H1 (cell line): Measurements from ENCODE around the gene EXOC1. TPM values are rescaled to one million over a fixed set of nuclear protein-coding genes. Genes with fewer than 3 reads are reported as not detected.

Source experiments
- CTCF ChIA-PET: fragments of 300-600 bp; sonication (Branson Sonifier 250); formaldehyde crosslinking; loops from one replicate; lab custom pipeline; 2021; ENCODE audit not compliant: partially characterized antibody; lab: Charles Lee
- POLR2A ChIA-PET: fragments of 300-600 bp; sonication (Branson Sonifier 250); formaldehyde crosslinking; loops from one replicate; lab custom pipeline; 2021; ENCODE audit warnings: inconsistent platforms; ENCODE audit not compliant: partially characterized antibody; lab: Charles Lee
- DNase-seq, 2 experiments: peaks; one replicate each; pipeline versions ENCODE4 v3.0.0 to v3.0.0-alpha.2; 2010 to 2022; ENCODE audit warnings: low spot score in 2 of 2, low read depth in 1 of 2, mixed read lengths in 1 of 2
- FAIRE-seq: peaks from 2 replicates; lab custom pipeline; 2011; peaks lifted over from hg19 to GRCh38; lab: Jason Lieb, UNC
- H2AFZ ChIP-seq: 2 replicates; pipeline ENCODE4 v1.8.1; 2012; ENCODE audit warnings: low read length, inconsistent platforms
- H2AK5ac ChIP-seq: 2 replicates; pipeline ENCODE4 v1.6.1; 2013; ENCODE audit warnings: low read depth, low read length
- H2BK120ac ChIP-seq: replicated peaks from 2 replicates; pipeline ENCODE3; 2013; ENCODE audit warnings: low read depth, low read length, inconsistent platforms
- H2BK12ac ChIP-seq: 2 replicates; pipeline ENCODE4 v1.6.1; 2013; ENCODE audit warnings: low read depth, low read length
- H2BK15ac ChIP-seq: 2 replicates; pipeline ENCODE4 v1.6.1; 2013; ENCODE audit warnings: low read length
- H2BK20ac ChIP-seq: 2 replicates; pipeline ENCODE4 v1.6.1; 2013; ENCODE audit warnings: low read length
- H2BK5ac ChIP-seq: 2 replicates; pipeline ENCODE4 v1.6.1; 2013; ENCODE audit warnings: low read depth, low read length
- H3K14ac ChIP-seq: 2 replicates; pipeline ENCODE4 v1.6.1; 2013; ENCODE audit warnings: inconsistent platforms; ENCODE audit not compliant: insufficient read length
- H3K18ac ChIP-seq: 2 replicates; pipeline ENCODE4 v1.6.1; 2013; ENCODE audit warnings: low read length; ENCODE audit errors: extremely low read depth
- H3K23ac ChIP-seq: 2 replicates; pipeline ENCODE4 v1.6.1; 2013; ENCODE audit warnings: inconsistent platforms; ENCODE audit not compliant: insufficient read length
- H3K23me2 ChIP-seq: 2 replicates; pipeline ENCODE4 v1.6.1; 2013; ENCODE audit warnings: low read depth, low read length
- H3K27ac ChIP-seq: 2 replicates; pipeline ENCODE4 v1.6.1; 2011; ENCODE audit warnings: low read depth, low read length, inconsistent platforms
- H3K27me3 ChIP-seq, 4 experiments: replicated peaks in 1 of 4; 1 replicate in 1 of 4; 2 replicates in 3 of 4; pipeline versions ENCODE4 v1.6.1 to v1.8.1; 2011 to 2013; ENCODE audit warnings: low read length in 3 of 4, mild to moderate bottlenecking in 3 of 4, inconsistent platforms in 2 of 4, mixed read lengths in 2 of 4, moderate library complexity in 1 of 4; ENCODE audit not compliant: control insufficient read depth in 3 of 4, insufficient read depth in 3 of 4; ENCODE audit errors: extremely low read depth in 1 of 4
- H3K36me3 ChIP-seq, 4 experiments: 2 replicates each; pipeline versions ENCODE4 v1.6.1 to v1.8.1; 2011 to 2013; ENCODE audit warnings: mild to moderate bottlenecking in 4 of 4, low read length in 3 of 4, moderate library complexity in 2 of 4, control low read depth in 1 of 4, inconsistent platforms in 1 of 4; ENCODE audit not compliant: insufficient read depth in 4 of 4, control insufficient read depth in 2 of 4
- H3K4ac ChIP-seq: replicated peaks from 2 replicates; pipeline ENCODE3; 2013; ENCODE audit warnings: low read length, low read depth, mixed read lengths, inconsistent platforms; ENCODE audit not compliant: insufficient read length
- H3K4me1 ChIP-seq, 4 experiments: replicated peaks in 1 of 4; 1 replicate in 1 of 4; 2 replicates in 3 of 4; pipeline versions ENCODE4 v1.6.1 to v1.8.1; 2011 to 2013; ENCODE audit warnings: low read length in 3 of 4, inconsistent platforms in 2 of 4, mixed read lengths in 1 of 4; ENCODE audit not compliant: insufficient read depth in 4 of 4, control insufficient read depth in 3 of 4
- H3K4me2 ChIP-seq, 2 experiments: 2 replicates each; pipeline versions ENCODE4 v1.6.1 to v1.8.1; 2011 to 2013; ENCODE audit warnings: low read depth in 2 of 2, low read length in 2 of 2, control low read depth in 1 of 2, inconsistent platforms in 1 of 2, mild to moderate bottlenecking in 1 of 2; ENCODE audit not compliant: insufficient read depth in 1 of 2
- H3K4me3 ChIP-seq, 4 experiments: fragments of 200-600, 300-600 bp in 1 of 4; sonication (generic), shearing (Covaris generic), sonication (Bioruptor Twin) in 1 of 4; 2 replicates each; pipeline versions ENCODE4 v1.5.1 to v1.8.1; 2011 to 2016; ENCODE audit warnings: low read length in 4 of 4, low read depth in 3 of 4, control low read depth in 2 of 4, inconsistent platforms in 2 of 4, mild to moderate bottlenecking in 2 of 4, mixed read lengths in 1 of 4, moderate library complexity in 1 of 4; ENCODE audit not compliant: insufficient read depth in 2 of 4; ENCODE audit errors: extremely low read depth in 1 of 4
- H3K56ac ChIP-seq: replicated peaks from 2 replicates; pipeline ENCODE3; 2013; ENCODE audit warnings: low read depth, mild to moderate bottlenecking, mixed read lengths, low read length, inconsistent platforms; ENCODE audit not compliant: insufficient read length
- H3K79me1 ChIP-seq: 2 replicates; pipeline ENCODE4 v1.6.1; 2013; ENCODE audit warnings: low read depth, low read length, control low read depth
- H3K79me2 ChIP-seq, 2 experiments: 2 replicates each; pipeline versions ENCODE4 v1.6.1 to v1.8.1; 2012 to 2013; ENCODE audit warnings: low read length in 2 of 2, mild to moderate bottlenecking in 2 of 2, inconsistent platforms in 1 of 2; ENCODE audit not compliant: insufficient read depth in 2 of 2, control insufficient read depth in 1 of 2
- H3K9ac ChIP-seq, 4 experiments: replicated peaks in 1 of 4; 1 replicate in 1 of 4; 2 replicates in 3 of 4; pipeline versions ENCODE4 v1.6.1 to v1.8.1; 2011 to 2013; ENCODE audit warnings: low read depth in 3 of 4, low read length in 3 of 4, control low read depth in 2 of 4, mild to moderate bottlenecking in 2 of 4, moderate library complexity in 2 of 4, inconsistent platforms in 1 of 4; ENCODE audit errors: extremely low read depth in 1 of 4
- H3K9me3 ChIP-seq, 2 experiments: 2 replicates each; pipeline versions ENCODE4 v1.6.1 to v1.8.1; 2012 to 2013; ENCODE audit warnings: mild to moderate bottlenecking in 2 of 2, moderate library complexity in 2 of 2, control low read depth in 1 of 2, inconsistent platforms in 1 of 2, low read depth in 1 of 2, low read length in 1 of 2, mixed read lengths in 1 of 2; ENCODE audit not compliant: insufficient read depth in 2 of 2
- H4K20me1 ChIP-seq, 2 experiments: replicated peaks in 1 of 2; 2 replicates each; pipeline versions ENCODE3 to v1.8.1; 2011 to 2013; ENCODE audit warnings: inconsistent platforms in 2 of 2, low read length in 2 of 2, mild to moderate bottlenecking in 1 of 2; ENCODE audit not compliant: insufficient read depth in 2 of 2, control insufficient read depth in 1 of 2
- H4K5ac ChIP-seq: 2 replicates; pipeline ENCODE4 v1.6.1; 2013; ENCODE audit warnings: low read length, low read depth, mixed read lengths, inconsistent platforms; ENCODE audit not compliant: insufficient read length
- H4K8ac ChIP-seq: 2 replicates; pipeline ENCODE4 v1.8.0; 2013; ENCODE audit warnings: mild to moderate bottlenecking, moderate library complexity, low read length, inconsistent platforms; ENCODE audit not compliant: insufficient read depth; ENCODE audit errors: extremely low read depth
- H4K91ac ChIP-seq: replicated peaks from 2 replicates; pipeline ENCODE3; 2013; ENCODE audit warnings: low read length, mixed read lengths, inconsistent platforms; ENCODE audit not compliant: insufficient read length
- BACH1 ChIP-seq: IDR thresholded peaks from 2 replicates; pipeline ENCODE4 v1.6.1; 2012; ENCODE audit warnings: low read length, improper control_type of control experiment
- CBX5 ChIP-seq: fragments of 300-800, 300-1000 bp; sonication (generic); IDR thresholded peaks from 2 replicates; pipeline ENCODE4 v1.7.1; 2016; ENCODE audit warnings: antibody characterized with exemption, low read length, low read depth
- KDM5A ChIP-seq: fragments of 200-600 bp; IDR thresholded peaks from 2 replicates; pipeline ENCODE4 v1.7.1; 2012; ENCODE audit warnings: mild to moderate bottlenecking, low read length, inconsistent platforms, mixed read lengths
- NRF1 ChIP-seq: IDR thresholded peaks from 2 replicates; pipeline ENCODE4 v1.6.1; 2011; ENCODE audit warnings: mild to moderate bottlenecking, low read depth, low read length, improper control_type of control experiment
- PHF8 ChIP-seq: fragments of 200-600 bp; sonication (generic); conservative IDR thresholded peaks from 2 replicates; pipeline ENCODE4 v1.7.1; 2012; ENCODE audit warnings: low read depth, mild to moderate bottlenecking, inconsistent platforms, low read length, moderate library complexity
- RFX5 ChIP-seq: IDR thresholded peaks from 2 replicates; pipeline ENCODE4 v1.6.1; 2011; ENCODE audit warnings: low read depth, low read length, improper control_type of control experiment, borderline replicate concordance
- RNF2 ChIP-seq: fragments of 200-900, 300-1000 bp; sonication (generic); IDR thresholded peaks from 2 replicates; pipeline ENCODE4 v1.7.1; 2016; ENCODE audit warnings: borderline replicate concordance, low read depth, mild to moderate bottlenecking, antibody characterized with exemption, low read length; ENCODE audit not compliant: poor library complexity, severe bottlenecking; ENCODE audit errors: missing control alignments
- SAP30 ChIP-seq: fragments of 300-600 bp; sonication (generic); IDR thresholded peaks from 2 replicates; pipeline ENCODE4 v1.7.1; 2012; ENCODE audit warnings: low read length, moderate library complexity, mild to moderate bottlenecking, inconsistent platforms; ENCODE audit not compliant: insufficient read depth, insufficient replicate concordance
- SIRT6 ChIP-seq: IDR thresholded peaks from one replicate; pipeline ENCODE4 v1.7.1; 2012; ENCODE audit warnings: low read length, inconsistent platforms
- SP4 ChIP-seq: IDR thresholded peaks from 2 replicates; pipeline ENCODE4 v1.6.1; 2012; ENCODE audit warnings: low read length, inconsistent platforms
- YY1 ChIP-seq: IDR thresholded peaks from 2 replicates; pipeline ENCODE4 v1.6.1; 2011; ENCODE audit warnings: low read depth, mild to moderate bottlenecking, low read length
- WGBS, 2 experiments: shearing (Covaris generic) in 1 of 2; methylation state at CpG; one replicate each; pipeline versions ENCODE4 v1.1.6 to v1.1.7; 2013 to 2015; ENCODE audit warnings: low lambda C conversion rate in 2 of 2, mixed read lengths in 2 of 2, inconsistent platforms in 1 of 2, low coverage in 1 of 2, missing lambda C conversion rate in 1 of 2; ENCODE audit not compliant: insufficient replicate concordance in 2 of 2, insufficient coverage in 1 of 2, insufficient read length in 1 of 2; ENCODE audit errors: extremely low coverage in 1 of 2, missing lambda C conversion rate in 1 of 2; 5-methylcytosine and 5-hydroxymethylcytosine counted together
- polyA plus RNA-seq, 7 experiments: library from polyadenylated mRNA; depleted of rRNA in 3 of 7; stranded (reverse) in 5 of 7; unstranded in 2 of 7; fragments of >200 nt in 5 of 7; fragments of 200-250 nt in 2 of 7; gene quantifications; 1 replicate in 5 of 7; 2 replicates in 1 of 7; 4 replicates in 1 of 7; pipeline versions ENCODE4 v1.2.1 to v1.2.3, GENCODE V29; 2011 to 2013; ENCODE audit warnings: missing spikeins in 2 of 7, mixed read lengths in 2 of 7
- total RNA-seq: library from RNA; stranded (reverse); fragmentation: NEBNext Ultra II Directional; extraction: Animal tissue kit (Norgen Biotek cat#: 25700); gene quantifications from 2 replicates; pipeline ENCODE4 v1.2.1, GENCODE V29; 2021
- TF ChIP-seq, protein P1 (sequence below): IDR thresholded peaks from 2 replicates; pipeline ENCODE4 v1.6.1; 2012; ENCODE audit warnings: inconsistent platforms
- TF ChIP-seq, protein P2 (sequence below): IDR thresholded peaks from 2 replicates; pipeline ENCODE4 v1.6.1; 2012; ENCODE audit warnings: low read length, inconsistent platforms

The EXOC1 gene
- total and polyA plus RNA-seq, 2 of the 8 experiments (the other 6 are each of a cell fraction or from before 2014, with no cell fraction given): 5.9 to 19.6 TPM

DNA sequence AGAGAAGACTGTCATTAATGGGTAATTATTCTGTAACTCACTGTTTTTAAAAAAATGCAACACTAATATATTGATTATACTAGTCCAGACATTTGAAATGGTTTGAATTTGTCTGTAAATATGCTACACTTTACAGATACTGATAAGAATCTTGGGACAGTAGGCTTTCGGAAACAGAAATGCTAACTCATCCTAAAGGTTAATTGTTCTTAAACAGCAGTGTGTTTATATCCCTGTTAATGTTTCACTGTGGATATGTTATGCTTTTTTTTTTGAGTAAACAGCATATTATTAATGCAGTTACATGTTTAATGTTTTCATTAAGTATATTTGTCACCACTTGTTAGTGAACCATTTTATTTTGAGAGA, 31.4 kb downstream of the EXOC1 start:
- no peak overlapping the region for H2BK12ac ChIP-seq
- no peak overlapping the region for H3K4me3 ChIP-seq
- no peak overlapping the region for H3K4ac ChIP-seq
- ChIA-PET CTCF (no interaction called here), POLR2A (no interaction called here)
- no peaks in the 10 kb centered on the region for H3K79me2 ChIP-seq
- H3K79me1 ChIP-seq: no peaks in the 10 kb centered on the region
- H2BK120ac ChIP-seq: no peak overlapping the region
- no peaks in the 10 kb centered on the region for H4K20me1 ChIP-seq
- H3K27me3 ChIP-seq: no peaks in the 10 kb centered on the region
- H4K91ac ChIP-seq: no peak overlapping the region
- no peak overlapping the region for H3K4me2 ChIP-seq
- H3K23me2 ChIP-seq: no peaks in the 10 kb centered on the region
- FAIRE-seq (no peak), DNase-seq (no peak)
- H3K14ac ChIP-seq: no peak overlapping the region
- no peak overlapping the region for H3K9ac ChIP-seq
- no peaks in the 10 kb centered on the region for H3K4me1 ChIP-seq
- no peak overlapping the region for H3K18ac ChIP-seq
- H3K56ac ChIP-seq: no peak overlapping the region
- no peak overlapping the region for H2AFZ ChIP-seq
- H4K8ac ChIP-seq: no peak overlapping the region
- WGBS, 2 experiments: 56% methylated on average over 1 of the region's 1 CpG; no CpG with 5 or more reads in 1 of the 2 experiments
- no peak overlapping the region for H4K5ac ChIP-seq
- H2BK20ac ChIP-seq: no peak overlapping the region
- H3K36me3 ChIP-seq: peaks cover 0 to 14% (median 0%) of the 10 kb centered on the region in 4 experiments; a peak in 4 of 8 replicates
- H2BK15ac ChIP-seq: no peak overlapping the region
- H2AK5ac ChIP-seq: no peak overlapping the region
- no peak overlapping the region for H3K23ac ChIP-seq
- no peak overlapping the region for H2BK5ac ChIP-seq
- H3K27ac ChIP-seq: no peak overlapping the region
- no peaks in the 10 kb centered on the region for H3K9me3 ChIP-seq
- no peak for TF ChIP-seq RFX5
- TF ChIP-seq SP4: no peak
- no peak for TF ChIP-seq CBX5
- TF ChIP-seq, protein P1, sequence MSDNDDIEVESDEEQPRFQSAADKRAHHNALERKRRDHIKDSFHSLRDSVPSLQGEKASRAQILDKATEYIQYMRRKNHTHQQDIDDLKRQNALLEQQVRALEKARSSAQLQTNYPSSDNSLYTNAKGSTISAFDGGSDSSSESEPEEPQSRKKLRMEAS: no peak
- TF ChIP-seq, protein P2, sequence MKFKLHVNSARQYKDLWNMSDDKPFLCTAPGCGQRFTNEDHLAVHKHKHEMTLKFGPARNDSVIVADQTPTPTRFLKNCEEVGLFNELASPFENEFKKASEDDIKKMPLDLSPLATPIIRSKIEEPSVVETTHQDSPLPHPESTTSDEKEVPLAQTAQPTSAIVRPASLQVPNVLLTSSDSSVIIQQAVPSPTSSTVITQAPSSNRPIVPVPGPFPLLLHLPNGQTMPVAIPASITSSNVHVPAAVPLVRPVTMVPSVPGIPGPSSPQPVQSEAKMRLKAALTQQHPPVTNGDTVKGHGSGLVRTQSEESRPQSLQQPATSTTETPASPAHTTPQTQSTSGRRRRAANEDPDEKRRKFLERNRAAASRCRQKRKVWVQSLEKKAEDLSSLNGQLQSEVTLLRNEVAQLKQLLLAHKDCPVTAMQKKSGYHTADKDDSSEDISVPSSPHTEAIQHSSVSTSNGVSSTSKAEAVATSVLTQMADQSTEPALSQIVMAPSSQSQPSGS: no peak
- TF ChIP-seq NRF1: no peak
- TF ChIP-seq KDM5A: no peak
- TF ChIP-seq YY1: no peak
- TF ChIP-seq SAP30: no peak
- TF ChIP-seq BACH1: no peak
- no peak for TF ChIP-seq RNF2
- no peak for TF ChIP-seq SIRT6
- TF ChIP-seq PHF8: no peak
